HepG2 (cell line): ENCODE measurements around the gene HEY2.

Experiments used
- CEBPG ChIP-seq: IDR thresholded peaks from 2 replicates; pipeline ENCODE4 v1.6.1; 2016
- CHD2 ChIP-seq: IDR thresholded peaks from 2 replicates; pipeline ENCODE4 v1.6.1; 2011; ENCODE audit warnings: low read depth, low read length, improper control_type of control experiment
- HDAC2 ChIP-seq: sonication (generic); formaldehyde crosslinking; IDR thresholded peaks from 2 replicates; pipeline ENCODE4 v1.4.0; 2020; ENCODE audit warnings: missing genetic modification reagents
- JUNB ChIP-seq: sonication (generic); formaldehyde crosslinking; IDR thresholded peaks from 2 replicates; pipeline ENCODE4 v1.8.0; 2022; ENCODE audit warnings: missing genetic modification reagents, mild to moderate bottlenecking, borderline replicate concordance
- KLF9 ChIP-seq: IDR thresholded peaks from 2 replicates; pipeline ENCODE4 v1.6.1; 2016; ENCODE audit warnings: low read depth
- MED1 ChIP-seq: sonication (generic); formaldehyde crosslinking; IDR thresholded peaks from 2 replicates; pipeline ENCODE4 v1.4.0; 2020; ENCODE audit warnings: missing genetic modification reagents
- NKX3-1 ChIP-seq: sonication (generic); formaldehyde crosslinking; IDR thresholded peaks from 2 replicates; pipeline ENCODE4 v1.5.0; 2020; ENCODE audit warnings: missing genetic modification reagents
- TRIM24 ChIP-seq: sonication (generic); formaldehyde crosslinking; IDR thresholded peaks from 2 replicates; pipeline ENCODE4 v1.8.0; 2022; ENCODE audit warnings: mild to moderate bottlenecking, missing genetic modification reagents
- ZNF20 ChIP-seq: sonication (generic); formaldehyde crosslinking; IDR thresholded peaks from 2 replicates; pipeline ENCODE4 v1.4.0; 2020; ENCODE audit warnings: mild to moderate bottlenecking, moderate library complexity, missing genetic modification reagents
- ZNF777 ChIP-seq: sonication (generic); formaldehyde crosslinking; IDR thresholded peaks from 2 replicates; pipeline ENCODE4 v1.4.0; 2020; ENCODE audit warnings: missing genetic modification reagents
- ZNF782 ChIP-seq: sonication (generic); formaldehyde crosslinking; IDR thresholded peaks from 2 replicates; pipeline ENCODE4 v1.4.0; 2020; ENCODE audit warnings: missing genetic modification reagents, mild to moderate bottlenecking, borderline replicate concordance
- TF ChIP-seq, protein P1 (sequence below): sonication (generic); formaldehyde crosslinking; IDR thresholded peaks from 2 replicates; pipeline ENCODE4 v1.4.0; 2020; ENCODE audit warnings: missing genetic modification reagents

DNA sequence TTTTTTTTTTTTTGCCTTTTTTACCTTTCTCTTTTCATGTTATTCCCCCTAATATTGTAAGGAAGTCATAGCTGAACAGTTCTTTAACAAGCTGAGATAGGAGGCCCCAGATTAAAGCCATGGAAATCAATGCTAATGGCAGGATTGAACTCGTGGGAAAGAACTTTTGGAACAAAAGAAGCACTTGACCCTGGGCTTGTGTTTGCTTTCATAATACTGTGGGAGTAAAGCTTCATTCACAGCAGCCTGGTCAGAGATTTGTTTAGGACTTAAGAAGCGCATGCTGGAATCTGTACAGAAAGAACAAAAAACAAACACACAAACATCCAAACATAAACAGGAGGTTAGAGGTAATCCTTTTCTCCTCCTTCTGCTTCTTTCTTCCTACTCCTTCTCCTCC lies 5.1 kb downstream of the HEY2 start:
- TF ChIP-seq ZNF782 (CRISPR knock-in tag): no peak
- no peak for TF ChIP-seq ZNF20
- TF ChIP-seq, protein P1, sequence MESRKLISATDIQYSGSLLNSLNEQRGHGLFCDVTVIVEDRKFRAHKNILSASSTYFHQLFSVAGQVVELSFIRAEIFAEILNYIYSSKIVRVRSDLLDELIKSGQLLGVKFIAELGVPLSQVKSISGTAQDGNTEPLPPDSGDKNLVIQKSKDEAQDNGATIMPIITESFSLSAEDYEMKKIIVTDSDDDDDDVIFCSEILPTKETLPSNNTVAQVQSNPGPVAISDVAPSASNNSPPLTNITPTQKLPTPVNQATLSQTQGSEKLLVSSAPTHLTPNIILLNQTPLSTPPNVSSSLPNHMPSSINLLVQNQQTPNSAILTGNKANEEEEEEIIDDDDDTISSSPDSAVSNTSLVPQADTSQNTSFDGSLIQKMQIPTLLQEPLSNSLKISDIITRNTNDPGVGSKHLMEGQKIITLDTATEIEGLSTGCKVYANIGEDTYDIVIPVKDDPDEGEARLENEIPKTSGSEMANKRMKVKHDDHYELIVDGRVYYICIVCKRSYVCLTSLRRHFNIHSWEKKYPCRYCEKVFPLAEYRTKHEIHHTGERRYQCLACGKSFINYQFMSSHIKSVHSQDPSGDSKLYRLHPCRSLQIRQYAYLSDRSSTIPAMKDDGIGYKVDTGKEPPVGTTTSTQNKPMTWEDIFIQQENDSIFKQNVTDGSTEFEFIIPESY: no peak
- TF ChIP-seq NKX3-1: no peak
- TF ChIP-seq MED1 (CRISPR knock-in tag): no peak
- TF ChIP-seq CHD2: no peak
- TF ChIP-seq TRIM24 (CRISPR knock-in tag): no peak
- no peak for TF ChIP-seq ZNF777
- no peak for TF ChIP-seq HDAC2 (CRISPR knock-in tag)
- TF ChIP-seq KLF9 (CRISPR knock-in tag): no peak
- TF ChIP-seq JUNB (CRISPR knock-in tag): no peak
- TF ChIP-seq CEBPG (CRISPR knock-in tag): no peak
